Measurements from ENCODE around the gene CLCN3. TPM values are rescaled to one million over a fixed set of nuclear protein-coding genes. Genes with fewer than 3 reads are reported as not detected.

CLCN3 gene
- total RNA-seq, 1 experiment from 2014 or later: 42.1 TPM

- H3K4me1 Mint-ChIP-seq (ENCODE audit: low read depth, unreplicated experiment): no peaks in the 10 kb centered on the region
- no TSS peak for BruUV-seq (replicated peaks)
- H3K4me1 ChIP-seq: peaks cover 21% of the 10 kb centered on the region
- POLR2A ChIA-PET: no interaction called here
- CTCF ChIA-PET: interaction anchor here (0.5 kb wide), 1 partner anchor 15 kb away, joined by 5 read pairs; no protein-coding TSS in a partner anchor
- H3K27me3 ChIP-seq (replicated peaks; ENCODE audit: control insufficient read depth, insufficient read depth, low read length): no peaks in the 10 kb centered on the region
- no peak for TF ChIP-seq CTCF (IDR thresholded peaks at IDR 0.05; ENCODE audit: insufficient read depth in 1 of 2, low read depth in 1 of 2, low read length in 1 of 2, severe bottlenecking in 1 of 2, unreplicated experiment in 1 of 2)
- no peaks in the 10 kb centered on the region for H3K27me3 Mint-ChIP-seq (ENCODE audit: insufficient read depth, unreplicated experiment)
- no peak overlapping the region for H3K4me3 ChIP-seq (ENCODE audit: low read depth, low read length)
- H3K9me3 Mint-ChIP-seq (ENCODE audit: unreplicated experiment): no peaks in the 10 kb centered on the region
- intact Hi-C loops (cut with micrococcal nuclease; ENCODE audit: unreplicated experiment): no loop called here
- H3K36me3 ChIP-seq (ENCODE audit: control insufficient read depth, insufficient read depth, low read length): no peaks in the 10 kb centered on the region
- H3K27ac Mint-ChIP-seq (ENCODE audit: unreplicated experiment): no peak overlapping the region
- H3K9me3 ChIP-seq: no peaks in the 10 kb centered on the region
- no peaks in the 10 kb centered on the region for H3K36me3 Mint-ChIP-seq (ENCODE audit: insufficient read depth, unreplicated experiment)
- no peak overlapping the region for H3K4me3 Mint-ChIP-seq (ENCODE audit: unreplicated experiment)
- no peak for DNase-seq
Observed at GRCh38 chr4:169626331-169627282, 6.2 kb downstream of the CLCN3 start.

- H3K27ac Mint-ChIP-seq (ENCODE audit: unreplicated experiment): no peak overlapping the region
- no TSS peak for BruUV-seq (replicated peaks)
- H3K27me3 Mint-ChIP-seq (ENCODE audit: insufficient read depth, unreplicated experiment): no peaks in the 10 kb centered on the region
- H3K4me1 Mint-ChIP-seq (ENCODE audit: low read depth, unreplicated experiment): no peaks in the 10 kb centered on the region
- no peaks in the 10 kb centered on the region for H3K36me3 Mint-ChIP-seq (ENCODE audit: insufficient read depth, unreplicated experiment)
- intact Hi-C loops (cut with micrococcal nuclease; ENCODE audit: unreplicated experiment): no loop called here
- no peak overlapping the region for H3K4me3 Mint-ChIP-seq (ENCODE audit: unreplicated experiment)
- DNase-seq: no peak
- H3K36me3 ChIP-seq (ENCODE audit: control insufficient read depth, insufficient read depth, low read length): no peaks in the 10 kb centered on the region
- no peak for TF ChIP-seq CTCF (IDR thresholded peaks at IDR 0.05; ENCODE audit: insufficient read depth in 1 of 2, low read depth in 1 of 2, low read length in 1 of 2, severe bottlenecking in 1 of 2, unreplicated experiment in 1 of 2)
- ChIA-PET CTCF (interaction anchor here (0.5 kb wide), 1 partner anchor 15 kb away, joined by 5 read pairs; no protein-coding TSS in a partner anchor), POLR2A (no interaction called here)
- no peak overlapping the region for H3K4me3 ChIP-seq (ENCODE audit: low read depth, low read length)
- H3K9me3 Mint-ChIP-seq (ENCODE audit: unreplicated experiment): no peaks in the 10 kb centered on the region
- peaks cover 14% of the 10 kb centered on the region for H3K4me1 ChIP-seq
- H3K9me3 ChIP-seq: no peaks in the 10 kb centered on the region
- H3K27me3 ChIP-seq (replicated peaks; ENCODE audit: control insufficient read depth, insufficient read depth, low read length): no peaks in the 10 kb centered on the region
Observed at GRCh38 chr4:169627307-169627706, 6.9 kb downstream of the CLCN3 start.

GRCh38 chr4:169628579-169628978 is 8.2 kb downstream of the CLCN3 start:
- no peaks in the 10 kb centered on the region for H3K9me3 Mint-ChIP-seq (ENCODE audit: unreplicated experiment)
- intact Hi-C loops (cut with micrococcal nuclease; ENCODE audit: unreplicated experiment): no loop called here
- no peak for DNase-seq
- ChIA-PET CTCF (no interaction called here), POLR2A (no interaction called here)
- BruUV-seq (replicated peaks): no TSS peak
- TF ChIP-seq CTCF (IDR thresholded peaks at IDR 0.05; ENCODE audit: insufficient read depth in 1 of 2, low read depth in 1 of 2, low read length in 1 of 2, severe bottlenecking in 1 of 2, unreplicated experiment in 1 of 2): no peak
- no peak overlapping the region for H3K27ac Mint-ChIP-seq (ENCODE audit: unreplicated experiment)
- H3K27me3 ChIP-seq (replicated peaks; ENCODE audit: control insufficient read depth, insufficient read depth, low read length): no peaks in the 10 kb centered on the region
- H3K4me3 Mint-ChIP-seq (ENCODE audit: unreplicated experiment): no peak overlapping the region
- peaks cover 6% of the 10 kb centered on the region; the same call in 1 of the 2 replicates for H3K4me1 ChIP-seq
- no peaks in the 10 kb centered on the region for H3K36me3 ChIP-seq (ENCODE audit: control insufficient read depth, insufficient read depth, low read length)
- no peak overlapping the region for H3K4me3 ChIP-seq (ENCODE audit: low read depth, low read length)
- no peaks in the 10 kb centered on the region for H3K27me3 Mint-ChIP-seq (ENCODE audit: insufficient read depth, unreplicated experiment)
- no peaks in the 10 kb centered on the region for H3K36me3 Mint-ChIP-seq (ENCODE audit: insufficient read depth, unreplicated experiment)
- H3K4me1 Mint-ChIP-seq (ENCODE audit: low read depth, unreplicated experiment): no peaks in the 10 kb centered on the region
- H3K9me3 ChIP-seq: no peaks in the 10 kb centered on the region

Data from Caco-2 (cell line).